Effector CD8-positive, alpha-beta T cell (primary cell): ENCODE data around the gene GTF2F2.

Experiments used
- DNase-seq: peaks from one replicate; lab custom pipeline; 2025; lab: John Stamatoyannopoulos, UW

The GTF2F2 gene

DNA sequence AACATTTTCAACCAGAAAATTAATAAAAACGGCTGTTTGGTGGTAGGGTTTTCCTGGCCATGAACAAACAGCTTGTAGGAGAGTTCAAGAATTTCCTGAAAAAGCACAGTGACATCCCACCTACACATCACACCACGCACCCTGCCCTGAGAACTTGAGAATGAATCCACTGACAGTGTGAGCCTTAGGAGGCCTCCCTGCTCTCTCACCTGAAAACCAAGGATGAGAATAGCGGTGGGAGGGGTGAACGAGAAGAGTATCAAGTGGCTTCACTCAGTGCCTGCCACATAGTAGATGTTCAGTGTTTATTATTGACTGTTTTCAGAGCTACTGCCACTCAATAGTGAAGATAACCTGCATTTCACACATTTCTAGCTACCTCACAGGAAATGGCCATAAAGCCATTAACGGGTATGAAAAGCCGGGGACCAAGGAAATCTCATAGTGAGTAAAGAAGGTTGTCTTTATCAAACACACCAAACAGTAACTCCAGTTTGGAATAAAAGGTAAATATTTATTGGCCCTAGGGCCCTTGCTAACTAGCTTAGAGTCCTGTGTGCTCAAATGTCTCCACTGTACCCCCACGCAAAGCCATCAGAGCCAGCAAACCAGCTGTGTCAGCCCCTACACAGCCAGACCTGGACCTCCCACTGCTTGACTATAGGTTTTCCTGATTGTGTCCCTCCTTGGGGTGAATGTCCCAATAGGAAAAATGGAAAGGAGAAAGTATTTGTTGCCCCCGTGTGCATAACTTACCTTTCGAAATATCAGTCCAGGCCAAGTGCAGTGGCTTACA is 180.1 kb downstream of the GTF2F2 start:
- DNase-seq, result no peak

- no peak for DNase-seq
Observed at GRCh38 chr13:45301263-45301662, 181.0 kb downstream of the GTF2F2 start.

- no peak for DNase-seq
Observed at GRCh38 chr13:45302507-45302906, 182.2 kb downstream of the GTF2F2 start.

DNA sequence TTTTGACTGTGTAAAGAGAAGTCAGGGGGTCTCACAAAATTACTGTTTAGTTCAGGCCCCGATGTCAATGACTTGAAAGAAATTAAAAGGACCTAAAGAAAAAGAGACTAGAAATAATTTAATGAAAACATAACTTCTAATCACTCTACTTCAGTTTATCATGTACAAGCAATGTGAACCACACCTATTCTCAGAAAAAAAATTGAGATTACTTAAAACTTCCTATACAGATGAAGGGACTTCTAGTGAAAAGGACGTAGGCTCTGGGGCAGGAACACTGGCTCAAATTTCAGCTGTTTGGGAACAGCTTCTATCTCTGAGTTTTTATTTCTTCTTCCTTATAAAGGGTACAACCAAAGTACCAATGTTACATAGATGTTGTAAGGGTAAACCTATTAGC is 182.7 kb downstream of the GTF2F2 start:
- no peak for DNase-seq

- no peak for DNase-seq
Observed at GRCh38 chr13:45303866-45304265, 183.6 kb downstream of the GTF2F2 start.

DNA sequence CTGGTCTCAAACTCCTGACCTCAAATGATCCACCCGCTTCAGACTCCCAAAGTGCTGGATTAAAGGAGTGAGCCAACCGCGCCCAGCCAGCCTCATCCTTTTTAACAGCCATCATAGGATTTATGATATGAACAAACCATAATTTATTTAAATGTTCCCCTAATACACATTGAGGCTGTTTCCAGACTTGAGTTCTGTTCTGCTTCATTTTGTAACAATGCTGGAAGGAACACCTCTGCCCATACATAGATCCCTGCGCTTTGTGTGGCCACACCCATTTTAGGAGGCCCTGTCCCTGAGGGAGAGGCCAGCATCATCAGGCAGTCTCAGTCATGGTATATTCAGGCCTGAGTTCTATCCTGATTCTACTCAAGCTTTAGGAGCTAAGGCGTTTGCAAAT is 184.8 kb downstream of the GTF2F2 start:
- no peak for DNase-seq

DNA sequence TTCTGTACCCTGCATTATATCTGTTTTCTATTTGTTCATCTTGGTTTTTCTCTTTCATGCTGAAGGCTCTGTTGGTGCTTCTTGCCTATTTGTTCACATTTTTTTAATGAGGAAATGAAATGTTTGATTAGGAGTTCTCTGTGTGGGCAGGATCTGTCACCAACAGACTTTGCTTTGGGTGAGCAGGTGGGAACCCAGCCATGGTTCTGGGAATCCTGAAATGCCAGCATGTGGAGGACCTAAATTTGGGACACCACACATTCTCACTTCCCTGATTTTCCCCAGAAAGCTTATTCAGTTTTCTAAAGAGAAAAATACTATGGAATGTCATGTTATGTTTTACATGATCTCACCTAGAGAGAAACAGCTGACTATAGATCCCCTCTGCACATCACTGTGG is 186.7 kb downstream of the GTF2F2 start:
- DNase-seq, result no peak

DNA sequence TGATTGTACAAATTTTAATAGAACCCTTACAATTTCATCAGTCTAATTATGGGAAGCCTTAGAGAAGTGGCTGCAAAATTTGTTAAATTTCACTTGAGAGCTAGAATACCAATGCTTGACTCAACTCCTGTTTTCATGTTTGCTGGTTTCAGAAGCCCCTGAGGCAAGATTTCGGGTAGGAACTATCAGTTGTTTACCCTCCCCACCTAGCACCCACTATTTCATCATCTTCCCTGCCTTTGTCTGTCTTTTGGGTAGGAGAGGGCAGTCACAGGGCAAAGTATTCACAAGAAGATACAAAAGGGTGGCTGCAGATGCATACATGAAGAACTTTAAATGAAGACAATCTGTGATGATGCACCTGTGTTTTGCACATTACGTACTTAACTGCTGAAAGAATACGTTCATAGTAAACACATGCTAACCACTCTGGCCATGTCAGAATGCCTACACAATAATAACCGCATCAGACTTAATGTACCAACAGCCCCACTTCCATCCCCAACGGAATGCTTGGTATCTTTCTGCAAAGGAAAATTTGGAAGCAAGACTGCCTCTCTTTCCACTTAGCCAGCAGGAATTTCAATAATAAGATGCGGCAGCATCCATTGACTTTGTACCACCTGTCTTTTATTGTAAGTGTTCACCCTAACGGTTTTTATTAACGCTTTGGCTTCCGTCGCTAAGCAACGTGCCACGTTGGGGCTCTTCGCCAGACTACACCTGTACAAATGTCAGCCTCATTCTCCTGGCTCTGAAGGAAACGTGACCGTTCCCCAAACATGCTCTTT is 190.2 kb downstream of the GTF2F2 start:
- no peak for DNase-seq

DNA sequence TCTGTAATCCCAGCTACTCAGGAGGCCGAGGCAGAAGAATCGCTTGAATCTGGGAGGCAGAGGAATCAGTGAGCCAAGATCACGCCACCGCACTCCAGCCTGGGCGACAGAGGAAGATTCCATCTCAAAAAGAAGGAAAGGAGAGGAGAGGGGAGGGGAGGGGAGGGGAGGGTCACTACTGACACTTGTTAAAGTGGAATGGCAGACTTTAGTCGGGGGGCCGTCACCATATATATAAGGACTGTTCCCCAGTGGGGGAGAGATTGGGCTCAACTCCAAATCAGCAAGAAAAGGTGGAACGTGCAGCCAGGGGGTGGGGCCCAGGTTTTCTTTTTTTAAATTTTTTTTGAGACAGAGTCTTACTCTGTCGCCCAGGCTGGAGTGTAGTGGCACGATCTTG is 194.5 kb downstream of the GTF2F2 start:
- no peak for DNase-seq

DNA sequence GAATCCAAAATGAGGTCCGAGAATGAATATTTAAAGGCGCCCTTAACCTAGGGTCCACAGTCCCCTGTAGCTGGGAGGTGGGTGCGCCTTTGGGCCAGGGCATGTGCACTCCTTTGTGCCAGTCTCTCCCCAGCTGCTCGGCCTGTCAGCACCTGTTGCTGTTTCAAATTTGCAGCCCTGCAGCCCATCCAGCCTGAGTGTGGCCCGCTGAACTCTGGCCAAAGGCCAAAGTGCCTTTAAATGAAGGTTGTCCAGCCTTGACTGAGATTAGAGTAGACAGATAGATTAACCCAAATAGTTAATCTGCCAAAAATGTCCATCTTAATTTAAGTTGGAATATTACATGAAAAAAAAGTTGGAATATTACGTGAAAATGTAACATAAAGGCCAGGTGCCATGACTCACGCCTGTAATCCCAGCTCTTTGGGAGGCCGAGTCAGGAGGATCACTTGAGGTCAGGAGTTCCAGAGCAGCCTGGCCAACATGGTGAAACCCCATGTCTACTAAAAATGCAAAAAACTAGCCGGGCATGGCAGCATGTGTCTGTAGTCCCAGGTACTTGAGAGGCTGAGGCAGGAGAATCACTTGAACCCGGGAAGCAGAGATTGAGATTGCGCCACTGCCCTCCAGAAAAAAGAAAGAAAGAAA is 195.3 kb downstream of the GTF2F2 start:
- no peak for DNase-seq

DNA sequence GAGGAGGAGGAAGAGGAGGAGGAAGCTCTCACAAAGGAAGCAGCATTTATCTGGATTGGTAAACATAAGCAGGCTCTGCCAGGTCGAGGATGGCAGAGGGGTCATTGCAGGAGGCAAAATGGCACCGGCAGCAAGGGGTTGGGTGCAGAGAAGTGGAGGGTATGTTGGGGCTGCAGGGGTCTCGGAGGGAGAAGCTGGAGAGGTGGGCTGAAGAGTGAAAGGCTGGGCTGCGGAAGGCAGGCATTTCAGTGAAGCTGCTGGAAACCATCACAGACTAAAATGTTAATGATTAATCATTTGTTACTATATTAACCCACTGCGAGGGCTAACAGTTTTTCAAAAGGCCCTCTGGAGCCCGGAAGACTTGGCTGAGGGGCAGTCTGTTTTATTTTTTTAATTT is 196.0 kb downstream of the GTF2F2 start:
- no peak for DNase-seq

DNA sequence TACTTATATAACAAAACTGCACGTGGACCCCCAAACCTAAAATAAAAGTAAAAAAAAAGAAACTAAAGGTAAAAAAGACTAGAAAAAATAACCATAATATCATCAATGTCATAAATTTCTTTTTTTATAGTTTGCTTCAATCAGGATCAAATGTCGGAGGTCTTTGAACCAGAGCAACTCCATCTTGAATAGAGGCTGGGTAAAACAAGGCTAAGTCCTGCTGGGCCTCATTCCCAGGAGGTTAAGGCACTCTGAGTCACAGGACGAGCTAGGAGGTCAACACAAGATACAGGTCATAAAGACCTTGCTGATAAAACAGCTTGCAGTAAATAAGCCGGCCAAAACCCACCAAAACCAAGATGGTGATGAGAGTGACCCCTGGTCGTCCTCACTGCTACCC is 196.7 kb downstream of the GTF2F2 start:
- DNase-seq, result no peak

DNA sequence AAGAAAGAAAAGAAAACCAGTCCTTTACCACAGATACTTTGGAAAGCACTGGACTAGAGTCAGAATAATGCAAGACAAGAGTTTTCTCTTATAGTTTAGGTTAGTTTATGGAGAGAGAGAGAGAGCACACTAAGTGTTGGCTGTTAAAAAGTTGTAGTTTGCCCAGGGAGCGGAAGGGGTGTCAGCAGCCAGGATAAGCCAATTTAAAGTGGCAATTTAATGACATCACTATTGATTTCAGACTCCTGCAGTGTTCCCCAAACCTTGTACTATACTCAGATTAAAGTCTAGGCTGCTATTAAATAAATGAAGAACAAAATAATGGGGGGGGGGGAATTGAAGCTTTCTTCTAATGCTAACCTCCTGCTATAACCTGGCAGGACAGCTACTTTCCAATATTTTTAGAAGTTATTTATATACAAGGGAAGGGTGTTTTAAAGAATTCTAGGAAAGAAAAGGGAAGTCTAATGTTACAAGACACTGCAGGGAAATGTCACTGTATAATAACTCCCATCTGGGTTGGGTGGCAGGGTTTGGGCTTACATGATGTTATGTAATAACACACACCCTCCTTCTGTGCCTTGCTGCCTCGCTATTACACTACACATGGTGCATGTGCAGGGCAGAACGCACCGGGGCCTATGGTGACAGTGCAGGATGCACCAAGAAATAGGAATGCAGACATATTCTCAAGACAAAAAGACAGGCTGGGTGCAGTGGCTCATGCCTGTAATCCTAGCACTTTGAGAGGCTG is 200.7 kb downstream of the GTF2F2 start:
- DNase-seq, result no peak

GRCh38 chr13:45325806-45326205 is 205.5 kb downstream of the GTF2F2 start:
- no peak for DNase-seq

- DNase-seq, result no peak
Observed at GRCh38 chr13:45327253-45327955, 207.1 kb downstream of the GTF2F2 start.

- DNase-seq, result no peak
Observed at GRCh38 chr13:45328661-45329111, 208.4 kb downstream of the GTF2F2 start.

- no peak for DNase-seq
Observed at GRCh38 chr13:45331123-45331619, 210.9 kb downstream of the GTF2F2 start.

- no peak for DNase-seq
Observed at GRCh38 chr13:45331692-45332035, 211.4 kb downstream of the GTF2F2 start.

- no peak for DNase-seq
Observed at GRCh38 chr13:45332036-45332830, 211.9 kb downstream of the GTF2F2 start.

DNA sequence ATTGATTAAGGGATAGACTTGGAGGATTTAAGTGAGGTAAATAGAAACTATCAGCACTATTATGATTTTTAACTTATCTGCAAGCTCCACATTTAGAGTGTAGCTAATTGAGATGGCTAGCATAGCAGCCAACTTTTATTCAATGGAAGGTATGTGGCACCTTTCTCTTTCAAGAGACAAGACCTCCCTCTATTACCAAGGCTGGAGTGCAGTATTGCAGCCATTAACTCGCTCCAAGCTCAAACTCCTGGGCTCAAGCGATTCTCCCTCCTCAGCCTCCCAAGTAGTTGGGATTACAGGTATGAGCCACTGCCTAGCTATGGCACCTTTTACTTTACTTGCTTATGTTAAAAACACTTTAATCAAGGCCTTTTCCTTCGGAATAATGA is 212.5 kb downstream of the GTF2F2 start:
- no peak for DNase-seq
